ENCODE results near the gene SCN3B.

- TF ChIP-seq, protein P1, sequence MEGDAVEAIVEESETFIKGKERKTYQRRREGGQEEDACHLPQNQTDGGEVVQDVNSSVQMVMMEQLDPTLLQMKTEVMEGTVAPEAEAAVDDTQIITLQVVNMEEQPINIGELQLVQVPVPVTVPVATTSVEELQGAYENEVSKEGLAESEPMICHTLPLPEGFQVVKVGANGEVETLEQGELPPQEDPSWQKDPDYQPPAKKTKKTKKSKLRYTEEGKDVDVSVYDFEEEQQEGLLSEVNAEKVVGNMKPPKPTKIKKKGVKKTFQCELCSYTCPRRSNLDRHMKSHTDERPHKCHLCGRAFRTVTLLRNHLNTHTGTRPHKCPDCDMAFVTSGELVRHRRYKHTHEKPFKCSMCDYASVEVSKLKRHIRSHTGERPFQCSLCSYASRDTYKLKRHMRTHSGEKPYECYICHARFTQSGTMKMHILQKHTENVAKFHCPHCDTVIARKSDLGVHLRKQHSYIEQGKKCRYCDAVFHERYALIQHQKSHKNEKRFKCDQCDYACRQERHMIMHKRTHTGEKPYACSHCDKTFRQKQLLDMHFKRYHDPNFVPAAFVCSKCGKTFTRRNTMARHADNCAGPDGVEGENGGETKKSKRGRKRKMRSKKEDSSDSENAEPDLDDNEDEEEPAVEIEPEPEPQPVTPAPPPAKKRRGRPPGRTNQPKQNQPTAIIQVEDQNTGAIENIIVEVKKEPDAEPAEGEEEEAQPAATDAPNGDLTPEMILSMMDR (CRISPR knock-in tag; IDR thresholded peaks at IDR 0.05) = no peak
- TF ChIP-seq POLR2AphosphoS5 (IDR thresholded peaks at IDR 0.05; ENCODE audit: low read depth, low read length) (no peak), KLF13 (CRISPR knock-in tag; IDR thresholded peaks at IDR 0.05) (no peak), ZNF782 (CRISPR knock-in tag; IDR thresholded peaks at IDR 0.05; ENCODE audit: borderline replicate concordance) (no peak), TAF1 (CRISPR knock-in tag; IDR thresholded peaks at IDR 0.05) (no peak), ZNF121 (CRISPR knock-in tag; IDR thresholded peaks at IDR 0.05) (no peak), REST (IDR thresholded peaks at IDR 0.05; ENCODE audit: borderline replicate concordance in 1 of 2, low read depth in 1 of 2, low read length in 2 of 2) (no peak), PITX1 (CRISPR knock-in tag; IDR thresholded peaks at IDR 0.05) (no peak), ATF3 (CRISPR knock-in tag; IDR thresholded peaks at IDR 0.05) (no peak), ZFX (CRISPR knock-in tag; IDR thresholded peaks at IDR 0.05; ENCODE audit: low read depth) (no peak), GLI4 (CRISPR knock-in tag; IDR thresholded peaks at IDR 0.05; ENCODE audit: borderline replicate concordance) (no peak), EP300 (IDR thresholded peaks at IDR 0.05; ENCODE audit: low read depth in 2 of 2, low read length in 2 of 2) (no peak), EP300 (CRISPR knock-in tag; IDR thresholded peaks at IDR 0.05; ENCODE audit: borderline replicate concordance) (no peak), ZNF766 (CRISPR knock-in tag; IDR thresholded peaks at IDR 0.05; ENCODE audit: borderline replicate concordance) (no peak)
- TF ChIP-seq, protein P2, sequence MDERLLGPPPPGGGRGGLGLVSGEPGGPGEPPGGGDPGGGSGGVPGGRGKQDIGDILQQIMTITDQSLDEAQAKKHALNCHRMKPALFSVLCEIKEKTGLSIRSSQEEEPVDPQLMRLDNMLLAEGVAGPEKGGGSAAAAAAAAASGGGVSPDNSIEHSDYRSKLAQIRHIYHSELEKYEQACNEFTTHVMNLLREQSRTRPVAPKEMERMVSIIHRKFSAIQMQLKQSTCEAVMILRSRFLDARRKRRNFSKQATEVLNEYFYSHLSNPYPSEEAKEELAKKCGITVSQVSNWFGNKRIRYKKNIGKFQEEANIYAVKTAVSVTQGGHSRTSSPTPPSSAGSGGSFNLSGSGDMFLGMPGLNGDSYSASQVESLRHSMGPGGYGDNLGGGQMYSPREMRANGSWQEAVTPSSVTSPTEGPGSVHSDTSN (CRISPR knock-in tag; IDR thresholded peaks at IDR 0.05) = no peak
Measured at GRCh38 chr11:123641495-123641840, 13.0 kb downstream of the SCN3B start.
